22Rv1 (cell line): ENCODE measurements around the gene VASH1.

ENCODE experiments used
- H3K27ac ChIP-seq: fragments of 450-650 bp; 2 replicates; pipeline ENCODE4 v1.5.1; 2017
- CTCF ChIP-seq: fragments of 450-650 bp; IDR thresholded peaks from 2 replicates; pipeline ENCODE4 v1.5.1; 2017; ENCODE audit warnings: mild to moderate bottlenecking
- ZFX ChIP-seq: fragments of 450-650 bp; IDR thresholded peaks from 2 replicates; pipeline ENCODE4 v1.6.1; 2017; ENCODE audit warnings: antibody characterized with exemption, borderline replicate concordance

Gene VASH1

GRCh38 chr14:76779221-76780057 lies 18.2 kb downstream of the VASH1 start:
- no peak overlapping the region for H3K27ac ChIP-seq
- no peak for TF ChIP-seq CTCF
- no peak for TF ChIP-seq ZFX

GRCh38 chr14:76780058-76780345 lies 18.7 kb downstream of the VASH1 start:
- no peak for TF ChIP-seq CTCF
- no peak overlapping the region for H3K27ac ChIP-seq

GRCh38 chr14:76780360-76780759 lies 19.1 kb downstream of the VASH1 start:
- TF ChIP-seq ZFX (no peak), CTCF (no peak)
- H3K27ac ChIP-seq = no peak overlapping the region

- no peak overlapping the region for H3K27ac ChIP-seq
- TF ChIP-seq ZFX (no peak), CTCF (no peak)
Observed at GRCh38 chr14:76780875-76781647, 19.8 kb downstream of the VASH1 start.

GRCh38 chr14:76781648-76782051 lies 20.4 kb downstream of the VASH1 start:
- no peak overlapping the region for H3K27ac ChIP-seq
- TF ChIP-seq ZFX (no peak), CTCF (no peak)

GRCh38 chr14:76782115-76782884 lies 21.0 kb downstream of the VASH1 start:
- H3K27ac ChIP-seq = no peak overlapping the region
- TF ChIP-seq CTCF (no peak), ZFX (no peak)
